Lower leg skin (tissue), 4 donors: ENCODE measurements around the gene MUC12. TPM values are rescaled to one million over a fixed set of nuclear protein-coding genes. Genes with fewer than 3 reads are reported as not detected.
"Not testable (repeated sequence)": the region's sequence is repeated elsewhere in the genome, so short reads cannot be mapped to it uniquely, and the experiment has no call there.

Source experiments
- DNase-seq, 2 donors: peaks; one replicate each; pipeline ENCODE4 v3.0.0-alpha.2; 2019; ENCODE audit warnings: low spot score in 2 of 2
- H3K4me3 ChIP-seq: fragments of 200-600 bp; sonication (generic); 2 replicates; pipeline ENCODE4 v1.5.1; 2017; ENCODE audit warnings: mild to moderate bottlenecking, low read depth; ENCODE audit not compliant: poor library complexity, severe bottlenecking
- CTCF ChIP-seq, 3 donors: fragments of 450-650 bp; IDR thresholded peaks; one replicate each; pipeline ENCODE4 v1.5.1; 2016; ENCODE audit warnings: antibody characterized with exemption in 3 of 3, mild to moderate bottlenecking in 3 of 3, moderate library complexity in 2 of 3
- POLR2A ChIP-seq, 2 donors: fragments of 450-650 bp; IDR thresholded peaks; one replicate each; pipeline ENCODE4 v1.6.1; 2016 to 2017; ENCODE audit warnings: antibody characterized with exemption in 2 of 2, mild to moderate bottlenecking in 1 of 2, moderate library complexity in 1 of 2
- WGBS, 2 donors: methylation state at CpG; one replicate each; pipeline ENCODE4 v1.1.5; 2018; 5-methylcytosine and 5-hydroxymethylcytosine counted together
- intact Hi-C: fragments of 100-400 bp; cut with DNase I; formaldehyde crosslinking; loops from one replicate; pipeline ENCODE4 v1.15.0; 2023; ENCODE audit warnings: low total_unique reads
- total RNA-seq, 4 donors: library from RNA; depleted of rRNA; stranded (reverse); fragments of >200 nt; gene quantifications; one replicate each; pipeline ENCODE4 v1.1.0, GENCODE V29; 2016

The MUC12 gene
- total RNA-seq, 4 donors from 2014 or later: not detected

- DNase-seq: no peak
- 67 to 68% methylated on average over 3 of the region's 3 CpGs for WGBS, 2 donors
- intact Hi-C loops: no loop called here
- no peak overlapping the region for H3K4me3 ChIP-seq
- TF ChIP-seq CTCF (IDR thresholded peaks at IDR 0.05) (no peak), POLR2A (IDR thresholded peaks at IDR 0.05) (no peak)
Observed at GRCh38 chr7:100975371-100975821, 6.0 kb downstream of the MUC12 start.

DNA sequence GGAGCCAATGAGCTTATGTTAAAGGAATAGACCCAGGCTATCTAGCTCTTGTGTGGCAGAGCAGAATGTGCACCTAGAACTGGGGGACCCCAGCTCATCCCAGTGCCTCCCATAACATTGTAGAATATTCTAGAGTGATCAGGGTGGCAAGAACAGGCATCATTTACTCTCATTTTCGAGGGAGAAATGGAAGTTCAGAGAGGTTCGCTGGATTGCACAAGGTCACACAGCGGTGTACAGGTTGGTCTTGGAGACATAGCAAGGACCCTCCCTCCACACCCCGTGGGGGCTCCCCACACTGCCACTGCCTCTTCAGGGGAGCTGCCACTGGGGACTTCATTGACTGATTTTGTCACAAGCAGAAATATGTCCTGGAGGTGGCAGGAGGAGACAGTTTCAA is 8.9 kb downstream of the MUC12 start:
- DNase-seq: no peak
- no peak overlapping the region for H3K4me3 ChIP-seq
- no peak for TF ChIP-seq CTCF (IDR thresholded peaks at IDR 0.05)
- TF ChIP-seq POLR2A (IDR thresholded peaks at IDR 0.05): no peak
- WGBS, 2 donors: 75% methylated on average over 4 of the region's 4 CpGs
- intact Hi-C loops: no loop called here

GRCh38 chr7:100983451-100984187 is 14.3 kb downstream of the MUC12 start:
- DNase-seq: no peak
- TF ChIP-seq CTCF (IDR thresholded peaks at IDR 0.05) (no peak), POLR2A (IDR thresholded peaks at IDR 0.05) (no peak)
- no peak overlapping the region for H3K4me3 ChIP-seq
- intact Hi-C loops: no loop called here
- 43 to 53% methylated on average over 8 of the region's 8 CpGs for WGBS, 2 donors

- DNase-seq, H3K4me3 ChIP-seq, intact Hi-C loops: not testable (repeated sequence)
- 80 to 86% methylated on average over 14 of the region's 14 CpGs for WGBS, 2 donors
Observed at GRCh38 chr7:100984241-100984918, 15.0 kb downstream of the MUC12 start.

- WGBS, 2 donors: 63 to 68% methylated on average over 4 of the region's 4 CpGs
- intact Hi-C loops: not testable (repeated sequence)
Observed at GRCh38 chr7:100985033-100985797, 15.8 kb downstream of the MUC12 start.

GRCh38 chr7:100991631-100992030 is 22.3 kb downstream of the MUC12 start:
- intact Hi-C loops: no loop called here
- DNase-seq: no peak
- no peak overlapping the region for H3K4me3 ChIP-seq
- TF ChIP-seq CTCF (IDR thresholded peaks at IDR 0.05) (no peak), POLR2A (IDR thresholded peaks at IDR 0.05) (no peak)
- WGBS, 2 donors: 92 to 94% methylated on average over 9 of the region's 9 CpGs

More at GRCh38 chr7:100985033-100985797, 15.8 kb downstream of the MUC12 start:
- not testable (repeated sequence) for H3K4me3 ChIP-seq, DNase-seq

- DNase-seq, H3K4me3 ChIP-seq, intact Hi-C loops: not testable (repeated sequence)
- 86 to 90% methylated on average over 12 of the region's 12 CpGs for WGBS, 2 donors
Observed at GRCh38 chr7:100992280-100992679, 22.9 kb downstream of the MUC12 start.

- DNase-seq, H3K4me3 ChIP-seq, intact Hi-C loops: not testable (repeated sequence)
- no CpG with 5 or more reads among the region's 9 CpGs for WGBS, 2 donors
Observed at GRCh38 chr7:100994671-100995070, 25.3 kb downstream of the MUC12 start.

GRCh38 chr7:100998530-100998929 is 29.2 kb downstream of the MUC12 start:
- H3K4me3 ChIP-seq, intact Hi-C loops, DNase-seq: not testable (repeated sequence)
- WGBS, 2 donors: 84% methylated on average over 6 of the region's 10 CpGs

GRCh38 chr7:100999334-100999733 is 30.0 kb downstream of the MUC12 start:
- intact Hi-C loops, DNase-seq, H3K4me3 ChIP-seq: not testable (repeated sequence)
- WGBS, 2 donors: no CpG with 5 or more reads among the region's 9 CpGs
